AG09319 (cell line): ENCODE measurements around the gene POLH.
A peak's percentile ranks its signal among the peaks of the same experiment; 100 is the strongest.
"Not testable (repeated sequence)": the region's sequence is repeated elsewhere in the genome, so short reads cannot be mapped to it uniquely, and the experiment has no call there.

Experiments used
- DNase-seq: peaks from one replicate; pipeline ENCODE4 v3.0.0-alpha.2; 2010; ENCODE audit warnings: low read depth; ENCODE audit errors: extremely low read depth
- CTCF ChIP-seq: IDR thresholded peaks from 2 replicates; pipeline ENCODE4 v1.5.1; 2011; ENCODE audit warnings: low read depth, mild to moderate bottlenecking, inconsistent platforms, low read length, moderate library complexity

The POLH gene

GRCh38 chr6:43584892-43585570, 9.0 kb downstream of the POLH start:
- no peak for TF ChIP-seq CTCF
- no peak for DNase-seq

- TF ChIP-seq CTCF = no peak
- no peak for DNase-seq
Observed at GRCh38 chr6:43588194-43588593, 12.2 kb downstream of the POLH start.

DNA sequence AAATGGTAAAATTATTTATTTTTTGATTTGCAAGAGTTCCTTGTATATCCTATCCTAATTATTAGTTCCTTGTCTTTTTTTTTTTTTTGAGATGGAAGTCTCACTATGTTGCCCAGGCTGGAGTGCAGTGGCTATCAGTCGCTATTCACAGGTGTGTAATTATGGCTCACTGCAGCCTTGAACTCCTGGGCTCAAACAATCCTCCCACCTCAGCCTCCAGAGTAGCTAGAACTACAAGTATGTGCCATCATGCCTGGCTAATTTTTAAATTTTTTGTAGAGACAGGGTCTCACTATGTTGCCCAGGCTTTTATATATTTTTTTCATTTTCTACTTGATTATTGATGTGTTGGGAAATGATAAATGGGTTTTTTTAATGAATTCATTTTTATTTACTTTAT, 13.6 kb downstream of the POLH start:
- not testable (repeated sequence) for DNase-seq

DNA sequence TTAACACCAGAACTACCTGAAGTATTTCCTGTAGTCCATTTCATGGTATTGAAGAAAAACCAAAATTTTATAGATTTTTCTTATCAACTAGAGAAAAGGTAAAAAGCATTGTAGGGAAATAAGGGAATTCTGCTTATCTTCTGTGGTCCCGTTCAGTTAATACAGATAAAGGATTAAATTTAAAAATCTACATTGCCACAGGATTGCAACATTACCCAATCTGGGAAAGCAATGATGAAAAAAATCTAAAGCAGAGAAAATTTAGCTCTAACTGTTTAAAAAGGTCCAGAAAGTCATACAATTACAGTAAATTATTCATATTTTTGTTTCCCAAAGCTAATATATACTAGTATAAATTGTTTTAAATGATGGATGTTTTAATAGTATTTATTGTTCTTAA, 18.0 kb downstream of the POLH start:
- DNase-seq = no peak
- no peak for TF ChIP-seq CTCF

DNA sequence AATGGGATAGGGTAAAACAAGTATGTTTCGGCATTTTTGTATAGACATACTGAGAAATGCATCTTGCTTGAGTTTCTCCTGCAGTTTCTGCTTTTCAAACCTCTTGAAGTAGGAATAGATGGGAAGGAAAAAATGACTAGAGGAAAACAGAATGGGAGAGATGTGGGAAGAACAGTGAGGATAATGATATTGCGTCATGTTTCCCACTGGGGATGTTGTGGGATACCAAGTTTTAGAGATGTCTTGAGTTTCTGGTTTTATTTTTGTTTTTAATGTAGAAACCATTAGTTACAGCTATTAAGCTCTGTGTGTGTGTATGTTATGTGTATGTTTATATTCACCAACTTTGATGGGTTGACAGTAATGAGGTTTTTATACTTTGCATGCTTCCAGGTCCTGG, 24.6 kb downstream of the POLH start:
- no peak for DNase-seq
- TF ChIP-seq CTCF = no peak

- no peak for DNase-seq
- TF ChIP-seq CTCF = no peak
Observed at GRCh38 chr6:43604174-43604573, 28.2 kb downstream of the POLH start.

- no peak for DNase-seq
- TF ChIP-seq CTCF = no peak
Observed at GRCh38 chr6:43606019-43606418, 30.0 kb downstream of the POLH start.

DNA sequence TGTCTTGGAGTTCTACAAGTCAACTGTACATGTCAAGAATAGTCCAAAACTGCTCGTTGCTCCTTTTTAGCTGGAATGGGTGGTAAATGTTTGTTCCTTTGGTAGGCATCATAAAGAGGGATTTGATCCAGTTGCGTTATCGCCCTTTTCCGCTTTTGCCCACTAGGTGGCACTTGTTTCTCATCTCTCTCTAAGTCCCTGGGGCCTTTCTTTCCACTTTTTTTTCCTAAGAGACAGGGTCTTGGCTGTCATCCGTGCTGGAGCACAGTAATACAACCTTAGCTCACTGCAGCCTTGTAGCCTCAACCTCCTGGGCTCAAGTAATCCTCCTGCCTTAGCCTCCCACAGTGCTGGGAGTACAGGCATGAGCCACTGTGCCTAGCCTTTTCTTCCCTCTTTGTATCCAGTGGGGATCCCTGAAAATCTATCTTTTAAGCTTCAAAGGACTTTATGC, 32.4 kb downstream of the POLH start:
- DNase-seq = peak; percentile 48
- peak; percentile 86 for TF ChIP-seq CTCF
